Osteoblast (primary cell): ENCODE results near the gene COQ8B. TPM values are rescaled to one million over a fixed set of nuclear protein-coding genes. Genes with fewer than 3 reads are reported as not detected.

Source experiments
- DNase-seq: peaks from one replicate; pipeline ENCODE4 v3.0.0; 2011; ENCODE audit warnings: low spot score, mixed read lengths; ENCODE audit not compliant: insufficient read length; ENCODE audit errors: missing footprints
- H2AFZ ChIP-seq: 2 replicates; pipeline ENCODE4 v1.6.0; 2011; ENCODE audit warnings: mild to moderate bottlenecking, low read length
- H3K27ac ChIP-seq: 2 replicates; pipeline ENCODE4 v1.5.1; 2011; ENCODE audit warnings: mild to moderate bottlenecking, low read depth, low read length, moderate library complexity
- H3K27me3 ChIP-seq: 2 replicates; pipeline ENCODE4 v1.6.0; 2012; ENCODE audit warnings: mild to moderate bottlenecking, control low read depth, inconsistent platforms, low read length, moderate library complexity; ENCODE audit not compliant: insufficient read depth
- H3K36me3 ChIP-seq: 2 replicates; pipeline ENCODE4 v1.5.1; 2011; ENCODE audit warnings: mild to moderate bottlenecking, low read length, control low read depth, moderate library complexity; ENCODE audit not compliant: insufficient read depth
- H3K4me1 ChIP-seq: 2 replicates; pipeline ENCODE4 v1.5.1; 2011; ENCODE audit warnings: mild to moderate bottlenecking, low read length, control low read depth, moderate library complexity; ENCODE audit not compliant: insufficient read depth
- H3K4me2 ChIP-seq: 2 replicates; pipeline ENCODE4 v1.6.0; 2011; ENCODE audit warnings: mild to moderate bottlenecking, low read length; ENCODE audit not compliant: insufficient read depth
- H3K4me3 ChIP-seq: fragments of 200-600 bp; sonication (generic); 3 replicates; pipeline ENCODE4 v1.5.1; 2012; ENCODE audit warnings: mild to moderate bottlenecking, low read length, inconsistent platforms; ENCODE audit not compliant: insufficient read depth
- H3K79me2 ChIP-seq: 2 replicates; pipeline ENCODE4 v1.6.0; 2012; ENCODE audit warnings: mild to moderate bottlenecking, low read length, control low read depth, inconsistent platforms; ENCODE audit not compliant: insufficient read depth
- H3K9me3 ChIP-seq: 2 replicates; pipeline ENCODE4 v1.5.1; 2011; ENCODE audit warnings: low read depth, low read length, control low read depth
- H4K20me1 ChIP-seq: 2 replicates; pipeline ENCODE4 v1.6.0; 2012; ENCODE audit warnings: mild to moderate bottlenecking, low read length, control low read depth; ENCODE audit not compliant: insufficient read depth
- total RNA-seq: library from RNA; depleted of rRNA; stranded (reverse); fragments of >200 nt; gene quantifications from 2 replicates; pipeline ENCODE4 v1.2.3, GENCODE V29; 2012
- TF ChIP-seq, protein P1 (sequence below): IDR thresholded peaks from 2 replicates; pipeline ENCODE4 v1.5.1; 2011; ENCODE audit warnings: mild to moderate bottlenecking, low read depth, low read length, moderate library complexity; ENCODE audit errors: extremely low read depth

COQ8B gene
- total RNA-seq, 1 donor = 32.9 TPM

DNA sequence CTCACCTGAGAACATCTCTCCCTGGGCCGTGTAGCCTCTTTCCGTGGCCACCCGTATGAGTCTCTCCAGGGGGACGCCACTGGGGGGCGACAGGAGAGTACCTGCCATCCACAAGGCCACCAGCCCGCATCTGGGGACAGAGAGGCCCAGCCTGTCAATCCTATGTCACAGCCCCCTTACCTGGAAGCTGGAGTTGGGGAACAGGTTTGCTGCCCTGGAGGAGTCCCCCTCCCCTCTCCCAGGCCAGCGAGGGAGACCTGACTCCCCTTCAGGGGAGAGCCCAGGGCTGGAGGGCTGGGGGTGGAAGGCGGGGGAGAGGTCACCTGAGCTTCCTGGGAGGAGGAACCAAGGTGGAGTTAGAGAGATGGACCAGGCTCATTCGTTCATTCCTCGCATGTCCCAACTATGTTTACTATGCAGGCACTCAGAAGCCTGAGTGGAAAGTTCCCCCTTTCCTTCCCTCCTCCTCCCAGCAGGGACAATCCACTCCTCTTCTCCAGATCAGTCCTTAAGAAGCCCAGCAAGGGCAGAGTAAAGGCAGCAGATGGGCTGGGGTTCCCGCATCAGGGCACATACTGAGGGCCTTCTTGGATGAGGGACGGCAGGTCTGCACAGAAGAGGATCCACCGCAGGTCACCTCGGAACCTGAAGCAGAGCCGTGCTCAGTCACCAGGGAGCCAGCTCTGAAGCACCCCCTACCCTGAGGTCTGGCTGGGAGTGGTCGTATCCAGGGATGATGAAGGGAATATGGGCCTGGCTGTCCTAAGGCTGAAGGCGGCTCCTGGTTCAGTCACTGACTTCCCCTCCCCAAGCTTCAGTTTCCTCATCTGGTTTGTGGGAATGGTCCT is 28.1 kb upstream of the COQ8B start:
- peak overlapping the region; percentile 52 for H3K27ac ChIP-seq
- H3K79me2 ChIP-seq = no peaks in the 10 kb centered on the region
- no peaks in the 10 kb centered on the region for H3K27me3 ChIP-seq
- peak overlapping the region; percentile 54 for H2AFZ ChIP-seq
- no peaks in the 10 kb centered on the region for H3K9me3 ChIP-seq
- TF ChIP-seq, protein P1, sequence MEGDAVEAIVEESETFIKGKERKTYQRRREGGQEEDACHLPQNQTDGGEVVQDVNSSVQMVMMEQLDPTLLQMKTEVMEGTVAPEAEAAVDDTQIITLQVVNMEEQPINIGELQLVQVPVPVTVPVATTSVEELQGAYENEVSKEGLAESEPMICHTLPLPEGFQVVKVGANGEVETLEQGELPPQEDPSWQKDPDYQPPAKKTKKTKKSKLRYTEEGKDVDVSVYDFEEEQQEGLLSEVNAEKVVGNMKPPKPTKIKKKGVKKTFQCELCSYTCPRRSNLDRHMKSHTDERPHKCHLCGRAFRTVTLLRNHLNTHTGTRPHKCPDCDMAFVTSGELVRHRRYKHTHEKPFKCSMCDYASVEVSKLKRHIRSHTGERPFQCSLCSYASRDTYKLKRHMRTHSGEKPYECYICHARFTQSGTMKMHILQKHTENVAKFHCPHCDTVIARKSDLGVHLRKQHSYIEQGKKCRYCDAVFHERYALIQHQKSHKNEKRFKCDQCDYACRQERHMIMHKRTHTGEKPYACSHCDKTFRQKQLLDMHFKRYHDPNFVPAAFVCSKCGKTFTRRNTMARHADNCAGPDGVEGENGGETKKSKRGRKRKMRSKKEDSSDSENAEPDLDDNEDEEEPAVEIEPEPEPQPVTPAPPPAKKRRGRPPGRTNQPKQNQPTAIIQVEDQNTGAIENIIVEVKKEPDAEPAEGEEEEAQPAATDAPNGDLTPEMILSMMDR = no peak
- H4K20me1 ChIP-seq = no peaks in the 10 kb centered on the region
- no peak overlapping the region for H3K4me2 ChIP-seq
- H3K4me3 ChIP-seq = no peak overlapping the region
- peaks cover 16% of the 10 kb centered on the region for H3K4me1 ChIP-seq
- DNase-seq = no peak
- H3K36me3 ChIP-seq = no peaks in the 10 kb centered on the region

DNA sequence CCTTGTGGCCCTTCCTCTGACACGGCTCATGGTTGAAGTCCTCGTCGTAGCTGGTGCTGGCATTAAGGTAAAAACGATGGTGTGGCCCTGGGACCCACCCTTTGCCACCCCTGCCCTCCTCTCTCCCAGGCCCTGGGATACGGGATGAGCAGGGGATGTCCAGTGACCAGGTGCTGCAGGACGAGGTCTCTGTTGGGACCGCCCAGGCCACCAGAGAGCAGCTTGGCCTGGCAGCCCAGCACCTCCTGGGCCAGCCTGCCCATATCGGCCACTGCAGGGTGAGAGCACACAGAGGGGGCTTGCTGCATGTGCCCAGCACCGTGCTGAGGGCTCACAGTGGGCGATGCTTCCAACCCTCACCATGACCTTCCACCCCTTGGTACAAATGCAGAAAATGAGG is 27.2 kb upstream of the COQ8B start:
- peak; percentile 77 for DNase-seq
- Histone ChIP-seq H3K4me2 (no peak overlapping the region), H3K4me1 (peaks cover 12% of the 10 kb centered on the region), H3K79me2 (no peaks in the 10 kb centered on the region), H3K27me3 (no peaks in the 10 kb centered on the region), H2AFZ (no peak overlapping the region), H3K9me3 (no peaks in the 10 kb centered on the region), H4K20me1 (no peaks in the 10 kb centered on the region), H3K27ac (no peak overlapping the region), H3K4me3 (no peak overlapping the region), H3K36me3 (peaks cover 8% of the 10 kb centered on the region)
- TF ChIP-seq, protein P1 = no peak

DNA sequence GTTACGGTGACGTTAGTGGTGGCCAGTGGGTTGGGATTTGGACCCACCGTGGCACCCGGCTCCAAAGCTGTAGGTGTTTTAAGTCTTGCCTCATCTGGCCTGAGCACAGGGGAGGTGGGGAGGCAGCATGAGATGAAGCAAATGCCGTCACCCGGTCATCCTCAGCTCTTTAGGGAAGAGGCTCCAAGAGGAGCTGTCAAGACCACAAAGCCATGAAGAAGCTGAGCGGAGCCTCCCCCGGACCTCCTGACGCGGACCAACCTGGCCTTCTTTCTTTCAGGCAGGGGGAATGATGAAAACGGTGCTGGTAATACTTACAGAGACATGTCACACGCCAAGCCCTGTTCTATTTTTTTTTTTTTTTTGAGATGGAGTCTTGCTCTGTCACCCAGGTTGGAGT is 26.2 kb upstream of the COQ8B start:
- DNase-seq = no peak
- Histone ChIP-seq H4K20me1 (no peaks in the 10 kb centered on the region), H3K36me3 (peaks cover 8% of the 10 kb centered on the region), H3K4me3 (no peak overlapping the region), H3K79me2 (no peaks in the 10 kb centered on the region), H3K27me3 (no peaks in the 10 kb centered on the region), H3K27ac (no peak overlapping the region), H3K4me1 (peaks cover 12% of the 10 kb centered on the region), H2AFZ (no peak overlapping the region), H3K9me3 (no peaks in the 10 kb centered on the region), H3K4me2 (no peak overlapping the region)
- TF ChIP-seq, protein P1 = no peak

DNA sequence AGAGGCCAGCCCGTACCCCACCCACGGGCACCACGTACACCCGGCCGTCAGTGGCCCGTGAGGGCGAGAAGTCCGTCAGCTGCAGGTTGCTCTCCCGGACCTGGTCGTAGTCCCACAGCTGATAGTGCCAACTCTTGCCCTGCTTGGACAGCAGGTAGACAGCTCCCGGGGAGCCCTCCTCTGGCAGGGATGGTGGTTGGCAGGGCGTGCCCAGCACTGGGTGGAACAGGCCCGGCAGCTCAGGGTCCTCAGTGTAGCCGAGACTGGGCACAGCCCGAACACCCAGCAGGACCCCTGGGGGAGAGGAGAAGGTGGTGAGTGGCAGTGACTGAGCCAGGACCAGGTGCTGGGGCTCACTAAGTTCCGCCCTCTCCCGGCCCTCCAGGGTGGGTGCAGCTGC is 25.8 kb upstream of the COQ8B start:
- Histone ChIP-seq H3K36me3 (peaks cover 10% of the 10 kb centered on the region), H3K4me3 (no peak overlapping the region), H3K9me3 (no peaks in the 10 kb centered on the region), H2AFZ (no peak overlapping the region), H4K20me1 (no peaks in the 10 kb centered on the region), H3K27ac (no peak overlapping the region), H3K79me2 (no peaks in the 10 kb centered on the region), H3K4me1 (peaks cover 12% of the 10 kb centered on the region), H3K27me3 (no peaks in the 10 kb centered on the region), H3K4me2 (no peak overlapping the region)
- no peak for DNase-seq
- TF ChIP-seq, protein P1 = no peak
